ENCODE measurements around the gene SLC6A19.
"Not testable (repeated sequence)": the region's sequence is repeated elsewhere in the genome, so short reads cannot be mapped to it uniquely, and the experiment has no call there.

The SLC6A19 gene

GRCh38 chr5:1226839-1227581 lies 25.6 kb downstream of the SLC6A19 start:
- DNase-seq = no peak
- H3K27me3 ChIP-seq = no peaks in the 10 kb centered on the region
- no peaks in the 10 kb centered on the region for H3K4me1 ChIP-seq
- H3K36me3 ChIP-seq = no peaks in the 10 kb centered on the region
- TF ChIP-seq CTCF (IDR thresholded peaks at IDR 0.05; ENCODE audit: low read depth, low read length) = no peak
- no peak overlapping the region for H3K4me3 ChIP-seq (ENCODE audit: low read depth, low read length)
- H3K9me3 ChIP-seq = no peaks in the 10 kb centered on the region

- Histone ChIP-seq H3K36me3 (no peaks in the 10 kb centered on the region), H3K4me3 (ENCODE audit: low read depth, low read length) (no peak overlapping the region), H3K9me3 (no peaks in the 10 kb centered on the region), H3K27me3 (no peaks in the 10 kb centered on the region), H3K4me1 (no peaks in the 10 kb centered on the region)
- TF ChIP-seq CTCF (IDR thresholded peaks at IDR 0.05; ENCODE audit: low read depth, low read length) = no peak
- DNase-seq = no peak
Measured at GRCh38 chr5:1227667-1228066, 26.3 kb downstream of the SLC6A19 start.

GRCh38 chr5:1228120-1228519 lies 26.7 kb downstream of the SLC6A19 start:
- Histone ChIP-seq H3K9me3 (no peaks in the 10 kb centered on the region), H3K27me3 (no peaks in the 10 kb centered on the region), H3K36me3 (no peaks in the 10 kb centered on the region), H3K4me3 (ENCODE audit: low read depth, low read length) (no peak overlapping the region), H3K4me1 (no peaks in the 10 kb centered on the region)
- DNase-seq = no peak
- no peak for TF ChIP-seq CTCF (IDR thresholded peaks at IDR 0.05; ENCODE audit: low read depth, low read length)

GRCh38 chr5:1229023-1229422 lies 27.6 kb downstream of the SLC6A19 start:
- not testable (repeated sequence) for H3K27me3 ChIP-seq, DNase-seq

GRCh38 chr5:1229822-1230221 lies 28.4 kb downstream of the SLC6A19 start:
- Histone ChIP-seq H3K36me3 (no peaks in the 10 kb centered on the region), H3K27me3 (no peaks in the 10 kb centered on the region), H3K4me1 (no peaks in the 10 kb centered on the region), H3K4me3 (ENCODE audit: low read depth, low read length) (no peak overlapping the region), H3K9me3 (no peaks in the 10 kb centered on the region)
- DNase-seq = no peak
- TF ChIP-seq CTCF (IDR thresholded peaks at IDR 0.05; ENCODE audit: low read depth, low read length) = no peak

More at GRCh38 chr5:1229023-1229422, 27.6 kb downstream of the SLC6A19 start:
- not testable (repeated sequence) for H3K4me1 ChIP-seq; H3K9me3 ChIP-seq; H3K4me3 ChIP-seq (ENCODE audit: low read depth, low read length); H3K36me3 ChIP-seq

GRCh38 chr5:1230551-1230950 lies 29.2 kb downstream of the SLC6A19 start:
- Histone ChIP-seq H3K36me3 (no peaks in the 10 kb centered on the region), H3K4me3 (ENCODE audit: low read depth, low read length) (no peak overlapping the region), H3K27me3 (no peaks in the 10 kb centered on the region), H3K4me1 (no peaks in the 10 kb centered on the region), H3K9me3 (no peaks in the 10 kb centered on the region; the same call in 1 of the 2 replicates)
- TF ChIP-seq CTCF (IDR thresholded peaks at IDR 0.05; ENCODE audit: low read depth, low read length) = no peak
- DNase-seq = no peak
